H1 (cell line): Measurements from ENCODE around the gene AGFG1. TPM values are rescaled to one million over a fixed set of nuclear protein-coding genes. Genes with fewer than 3 reads are reported as not detected.

ENCODE experiments used
- BCL11A ChIP-seq, 2 experiments: IDR thresholded peaks; one replicate each; pipeline ENCODE4 v1.6.1; 2011; ENCODE audit warnings: low read depth in 2 of 2, low read length in 2 of 2, mild to moderate bottlenecking in 2 of 2
- MAFK ChIP-seq: IDR thresholded peaks from 2 replicates; pipeline ENCODE4 v1.6.1; 2012; ENCODE audit warnings: low read depth, mild to moderate bottlenecking, improper control_type of control experiment, low read length
- RAD21 ChIP-seq, 2 experiments: IDR thresholded peaks in 1 of 2; conservative IDR thresholded peaks in 1 of 2; 2 replicates each; pipeline ENCODE4 v1.6.1; 2011; ENCODE audit warnings: low read depth in 2 of 2, low read length in 2 of 2, improper control_type of control experiment in 1 of 2, inconsistent platforms in 1 of 2, mild to moderate bottlenecking in 1 of 2, moderate library complexity in 1 of 2
- polyA plus RNA-seq, 7 experiments: library from polyadenylated mRNA; depleted of rRNA in 3 of 7; stranded (reverse) in 5 of 7; unstranded in 2 of 7; fragments of >200 nt in 5 of 7; fragments of 200-250 nt in 2 of 7; gene quantifications; 1 replicate in 5 of 7; 2 replicates in 1 of 7; 4 replicates in 1 of 7; pipeline versions ENCODE4 v1.2.1 to v1.2.3, GENCODE V29; 2011 to 2013; ENCODE audit warnings: missing spikeins in 2 of 7, mixed read lengths in 2 of 7
- total RNA-seq: library from RNA; stranded (reverse); fragmentation: NEBNext Ultra II Directional; extraction: Animal tissue kit (Norgen Biotek cat#: 25700); gene quantifications from 2 replicates; pipeline ENCODE4 v1.2.1, GENCODE V29; 2021

AGFG1 gene
- total and polyA plus RNA-seq, 2 of the 8 experiments (the other 6 are each of a cell fraction or from before 2014, with no cell fraction given): 102 to 147 TPM

GRCh38 chr2:227461811-227462461, 10.0 kb upstream of the AGFG1 start (continued):
- no peak for TF ChIP-seq BCL11A (IDR thresholded peaks at IDR 0.05; ENCODE audit: low read depth in 2 of 2, low read length in 2 of 2)
- no peak for TF ChIP-seq MAFK
- no peak for TF ChIP-seq RAD21 (IDR thresholded peaks at IDR 0.05 in 1 of 2, conservative IDR thresholded peaks at IDR 0.05 in 1 of 2; ENCODE audit: low read depth in 2 of 2, low read length in 2 of 2)
